Measurements from ENCODE around the gene HDDC2.

The HDDC2 gene

DNA sequence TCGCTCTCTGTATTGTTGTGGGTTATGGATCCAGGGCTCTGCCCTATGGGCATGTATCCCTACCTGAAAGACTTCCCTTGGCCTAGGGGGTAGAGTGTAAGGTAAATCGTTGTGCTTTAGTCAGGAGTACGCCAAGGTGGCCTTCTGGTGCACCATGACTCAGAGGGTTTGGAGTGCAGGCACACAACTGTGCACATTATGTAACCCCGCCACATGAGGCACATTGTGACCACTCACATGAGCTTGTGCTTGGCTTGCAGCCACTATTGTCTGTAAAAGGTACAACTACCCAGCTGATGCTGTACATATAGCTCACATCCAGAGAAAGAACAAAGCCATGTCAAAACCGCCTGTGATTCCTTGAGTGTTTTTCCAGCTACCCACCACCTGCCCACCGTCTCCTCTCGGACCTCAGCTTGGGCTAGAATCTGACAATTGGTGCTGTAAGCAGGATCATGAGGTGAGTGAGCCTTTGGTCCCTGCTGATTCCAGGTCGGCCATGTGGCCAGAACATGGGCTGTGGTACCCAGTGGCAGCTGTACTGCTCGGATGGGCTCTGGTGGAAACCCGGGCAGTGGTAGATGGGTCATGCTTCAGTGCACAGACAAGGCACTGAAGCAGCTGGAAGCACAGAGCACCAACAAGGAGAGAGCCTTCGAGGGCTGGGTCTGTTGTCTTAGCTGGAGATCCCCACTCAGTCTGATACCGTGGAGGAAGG, 33.8 kb downstream of the HDDC2 start:
- no peak for DNase-seq

- DNase-seq = no peak
Measured at GRCh38 chr6:125264476-125264875, 37.3 kb downstream of the HDDC2 start.

- DNase-seq = no peak
Measured at GRCh38 chr6:125262016-125263013, 39.5 kb downstream of the HDDC2 start.

DNA sequence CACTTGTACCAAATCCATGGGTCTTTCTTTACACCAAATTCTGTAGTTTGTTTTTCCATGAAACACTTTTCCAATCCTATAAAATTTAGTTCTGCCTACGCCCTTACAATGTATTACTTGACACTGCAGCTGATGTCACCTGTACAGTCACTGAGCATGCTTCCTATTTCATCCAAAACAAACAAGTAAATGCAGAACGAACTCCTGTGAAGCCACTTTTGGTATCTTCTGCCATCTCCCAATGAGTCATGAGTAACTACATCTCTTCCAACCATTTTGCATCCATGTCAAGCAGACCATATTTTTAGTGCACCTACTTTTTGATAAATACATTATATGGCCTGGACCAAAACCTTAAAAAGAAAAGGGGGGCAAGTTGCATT, 42.4 kb downstream of the HDDC2 start:
- no peak for DNase-seq

DNA sequence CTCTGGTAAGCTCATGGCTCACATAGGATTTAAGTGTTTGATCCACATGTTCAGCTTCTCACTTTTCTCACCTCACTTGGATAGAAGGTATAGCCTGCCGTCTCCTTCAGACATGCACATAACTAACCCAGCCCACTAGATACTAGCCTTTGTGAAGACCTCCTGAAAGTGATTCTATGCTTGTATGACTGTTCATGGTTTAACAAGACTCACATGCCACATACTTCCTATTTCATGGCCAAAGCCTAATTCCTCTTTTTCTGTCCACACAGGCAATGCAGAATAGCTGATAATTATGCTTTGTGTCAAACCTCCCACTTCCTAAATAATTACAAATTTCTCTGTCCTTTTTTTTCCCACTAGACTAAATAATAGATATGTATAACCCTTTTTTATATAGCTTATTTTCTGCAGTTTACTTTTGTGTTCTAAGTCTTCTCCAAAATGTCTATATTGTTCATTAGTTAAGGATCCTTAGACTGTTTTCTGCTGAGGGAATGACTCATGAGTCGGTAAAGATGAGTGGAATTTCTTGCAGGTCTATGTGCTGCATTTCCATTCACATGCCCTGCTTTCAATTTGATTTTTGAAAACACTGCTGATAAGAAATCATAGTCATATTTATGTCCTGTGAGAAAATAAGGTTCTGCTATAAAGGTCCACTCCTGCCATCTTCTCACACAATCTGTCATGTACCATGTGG, 43.0 kb downstream of the HDDC2 start:
- DNase-seq = no peak

- DNase-seq = no peak
Measured at GRCh38 chr6:125257351-125257750, 44.4 kb downstream of the HDDC2 start.

DNA sequence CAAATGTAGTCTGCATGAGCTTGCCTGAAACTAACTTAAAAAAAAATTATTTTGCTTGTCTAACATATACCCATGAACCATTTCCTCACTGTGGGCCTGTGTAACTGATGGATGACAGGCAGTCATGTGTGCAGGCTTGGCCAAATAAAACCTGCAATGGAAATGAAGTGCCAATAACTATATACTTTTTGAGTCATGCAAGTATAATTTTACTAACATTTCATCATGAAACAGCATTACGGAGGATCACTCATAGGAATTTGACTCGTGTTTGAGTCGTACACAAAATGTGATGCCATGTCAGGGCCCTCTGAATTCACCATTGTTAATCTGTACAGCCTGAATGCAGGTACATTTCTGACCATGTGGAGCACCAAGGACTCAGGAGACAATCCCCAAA, 46.6 kb downstream of the HDDC2 start:
- DNase-seq = no peak

- DNase-seq = no peak
Measured at GRCh38 chr6:125254321-125254720, 47.4 kb downstream of the HDDC2 start.

GRCh38 chr6:125253881-125254280, 47.9 kb downstream of the HDDC2 start:
- no peak for DNase-seq

DNA sequence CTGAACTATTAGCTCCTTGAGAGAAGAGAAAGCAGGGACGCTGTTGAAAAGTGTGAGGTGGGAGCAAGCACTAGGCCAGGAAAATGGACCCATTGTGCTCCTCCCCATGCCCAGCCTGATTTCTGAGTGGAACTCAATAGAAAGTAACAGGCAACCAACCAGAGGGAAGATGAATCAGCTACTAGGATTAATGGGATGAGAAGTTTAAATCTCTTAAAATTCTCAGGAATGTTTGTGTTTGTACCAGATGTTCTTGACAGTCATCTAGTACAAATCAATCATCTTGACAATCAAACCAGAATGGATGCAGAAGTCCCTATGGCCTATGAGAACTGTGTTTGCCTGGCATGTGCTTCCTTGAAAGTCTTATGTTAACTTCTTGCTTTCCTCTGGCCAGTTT, 48.9 kb downstream of the HDDC2 start:
- DNase-seq = no peak

DNA sequence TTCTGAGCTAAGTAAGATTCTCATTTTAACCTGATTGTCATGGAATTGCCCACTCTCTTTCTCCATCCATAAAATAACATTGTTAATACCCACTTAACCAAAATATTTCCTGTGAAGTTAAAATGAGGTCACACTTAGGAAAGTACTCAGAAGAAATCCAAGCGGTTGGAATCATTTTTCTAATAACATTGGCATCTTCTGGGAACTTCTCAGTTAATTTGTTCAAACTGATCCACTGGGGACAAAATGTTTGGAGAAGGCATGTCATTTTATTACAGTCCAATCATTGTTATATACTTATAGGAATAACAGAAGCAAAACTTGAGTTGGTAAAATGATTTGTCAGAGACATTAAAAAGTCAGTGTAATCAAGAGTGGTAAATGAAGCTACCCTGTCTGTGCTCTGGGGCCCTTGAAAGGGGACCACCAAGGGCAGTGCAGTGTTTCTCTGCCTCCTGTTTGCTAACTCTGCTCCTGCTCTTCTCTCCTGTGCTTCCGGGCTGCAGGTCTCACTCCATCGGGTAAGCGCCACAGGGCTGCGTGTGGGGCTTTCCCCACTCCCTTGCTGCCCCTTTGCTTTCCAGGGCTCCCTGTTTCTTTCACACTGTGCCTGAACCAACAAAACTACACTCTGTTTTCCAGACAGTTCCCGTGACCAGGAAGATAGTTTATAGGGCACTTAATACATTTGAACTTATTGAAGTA, 50.1 kb downstream of the HDDC2 start:
- DNase-seq = no peak

DNA sequence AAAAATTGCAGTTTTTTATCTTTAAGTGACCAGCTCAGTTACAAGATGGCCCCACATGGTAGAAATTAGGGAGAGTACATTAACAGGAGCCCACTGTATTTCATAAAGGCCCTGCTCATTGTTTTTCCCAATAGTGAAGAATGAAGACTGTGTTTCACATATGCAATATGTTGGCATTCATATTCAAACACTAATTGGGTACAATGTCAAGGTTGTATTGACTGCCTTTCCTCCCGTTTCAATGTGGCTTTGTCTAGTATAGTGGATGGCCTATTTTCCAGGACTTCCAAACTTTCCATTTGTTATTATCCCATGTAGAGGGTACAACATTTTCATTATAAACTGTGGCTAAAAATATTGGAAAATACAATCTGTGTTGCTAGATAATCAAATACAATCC, 51.3 kb downstream of the HDDC2 start:
- DNase-seq = no peak

- DNase-seq = no peak
Measured at GRCh38 chr6:125248136-125248535, 53.6 kb downstream of the HDDC2 start.

GRCh38 chr6:125246566-125246965, 55.2 kb downstream of the HDDC2 start:
- DNase-seq = no peak

- DNase-seq = no peak
Measured at GRCh38 chr6:125245523-125246264, 56.1 kb downstream of the HDDC2 start.

DNA sequence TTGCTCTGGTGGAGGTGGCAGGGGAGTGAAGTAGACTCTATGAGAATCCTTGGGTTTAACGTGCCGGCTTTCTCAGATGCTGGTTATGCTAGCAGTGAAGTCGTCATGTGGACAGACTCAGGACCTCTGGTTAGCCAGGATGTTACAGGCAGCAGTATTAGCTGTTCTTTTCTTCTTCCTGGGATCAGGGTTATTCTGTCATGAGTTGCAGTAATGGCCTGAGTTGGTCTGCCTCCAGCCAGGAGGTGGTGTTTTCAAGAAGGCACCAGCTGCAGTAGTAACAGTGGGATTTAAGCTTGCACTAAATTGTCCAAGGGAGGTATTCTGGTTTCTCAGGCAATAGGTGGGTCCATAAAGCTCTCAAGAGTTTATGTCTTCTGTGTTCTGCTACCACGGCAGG, 56.7 kb downstream of the HDDC2 start:
- DNase-seq = no peak

GRCh38 chr6:125237764-125238163, 64.0 kb downstream of the HDDC2 start:
- no peak for DNase-seq

DNA sequence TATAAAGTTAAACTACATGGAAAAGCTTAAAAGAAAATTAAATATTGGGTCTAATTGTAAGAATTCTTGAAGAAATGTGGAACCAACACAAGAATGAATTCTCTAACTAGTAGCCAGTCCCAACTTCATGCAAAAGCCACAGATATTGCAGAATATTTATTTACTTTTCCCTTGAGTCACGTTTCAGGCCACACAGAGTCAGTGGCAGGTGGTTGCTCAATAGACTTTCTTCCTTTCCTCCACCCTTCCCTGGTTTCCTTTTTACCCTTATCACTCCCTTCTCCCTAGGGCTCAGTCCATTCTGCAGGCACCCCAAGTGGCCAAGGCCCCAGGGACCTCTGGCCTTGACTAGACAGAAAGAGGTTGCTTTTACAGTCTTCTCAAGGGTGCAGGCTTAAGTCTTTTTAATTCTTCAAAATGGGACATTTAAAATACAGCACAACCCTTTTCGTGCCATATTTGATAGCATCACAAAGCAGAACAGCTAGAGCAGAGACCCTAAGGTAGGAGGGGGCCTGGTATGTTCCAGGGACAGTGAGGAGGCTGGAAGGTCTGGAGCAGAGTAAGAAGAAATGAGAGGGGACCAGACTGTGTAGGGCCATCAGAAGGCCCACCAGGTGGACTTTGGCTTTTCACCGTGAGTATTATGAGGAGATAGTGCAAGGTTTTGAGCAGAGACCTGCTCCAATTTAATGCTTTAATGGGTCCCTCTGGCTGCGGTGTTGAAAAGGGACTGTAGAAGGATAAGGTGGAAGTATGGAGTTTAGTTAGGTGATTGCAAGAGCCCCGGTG, 65.0 kb downstream of the HDDC2 start:
- no peak for DNase-seq

DNA sequence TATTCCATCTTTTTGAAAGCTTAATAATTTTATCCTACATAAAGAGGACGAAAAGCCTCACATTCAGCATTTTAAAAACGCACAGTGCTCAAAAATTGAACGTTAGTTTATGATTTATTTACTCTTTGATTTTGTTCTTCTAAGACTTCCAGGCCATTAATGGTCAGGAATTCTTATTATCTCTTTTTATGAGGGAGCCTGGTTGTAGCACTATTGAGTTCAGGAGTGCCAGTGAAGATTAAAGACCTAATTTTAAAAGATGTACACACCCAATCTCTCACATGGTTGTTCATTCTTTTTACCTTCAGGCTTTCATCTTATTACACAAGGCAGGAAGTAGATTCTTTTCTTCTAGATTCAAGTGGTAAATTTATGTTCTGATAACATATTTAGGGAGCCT, 68.6 kb downstream of the HDDC2 start:
- DNase-seq = no peak

GRCh38 chr6:125232466-125232865, 69.3 kb downstream of the HDDC2 start:
- no peak for DNase-seq

Measured in activated CD4-positive, CD25-positive, alpha-beta regulatory T cell (primary cell).